ENCODE results near the gene CALM1.

The CALM1 gene

DNA sequence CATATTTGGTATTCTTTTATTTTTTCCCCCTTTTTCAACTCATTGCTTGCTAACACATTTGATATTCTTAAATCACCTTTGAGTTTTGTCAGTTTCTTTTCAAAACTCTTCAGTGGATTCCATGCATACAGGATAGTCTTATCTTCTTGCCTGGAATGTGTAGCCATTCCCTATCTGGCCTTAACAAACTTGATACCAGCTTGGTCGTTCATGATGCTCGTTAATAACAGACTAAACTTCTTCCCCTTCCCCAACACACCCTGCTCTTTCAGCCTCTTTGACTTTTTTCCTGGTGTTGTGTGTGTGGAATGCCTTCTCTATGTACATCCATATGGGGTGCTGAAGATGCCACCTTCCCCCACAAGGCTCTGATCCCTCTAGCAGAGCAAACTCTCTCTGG is 17.7 kb upstream of the CALM1 start:
- no peak for ATAC-seq
- TF ChIP-seq SNAI2 (CRISPR knock-in tag; IDR thresholded peaks at IDR 0.05) (no peak), ZNF565 (CRISPR knock-in tag; conservative IDR thresholded peaks at IDR 0.05; ENCODE audit: low read depth) (no peak), TOX (CRISPR knock-in tag; IDR thresholded peaks at IDR 0.05; ENCODE audit: borderline replicate concordance) (no peak), ZC3H10 (CRISPR knock-in tag; IDR thresholded peaks at IDR 0.05) (no peak), ZFP30 (CRISPR knock-in tag; IDR thresholded peaks at IDR 0.05) (no peak), BACH2 (CRISPR knock-in tag; IDR thresholded peaks at IDR 0.05; ENCODE audit: borderline replicate concordance) (no peak), PPARA (CRISPR knock-in tag; IDR thresholded peaks at IDR 0.05; ENCODE audit: borderline replicate concordance) (no peak), CSDC2 (CRISPR knock-in tag; IDR thresholded peaks at IDR 0.05) (no peak), ZNF70 (CRISPR knock-in tag; IDR thresholded peaks at IDR 0.05) (no peak), ISL1 (CRISPR knock-in tag; IDR thresholded peaks at IDR 0.05) (no peak), RARB (CRISPR knock-in tag; IDR thresholded peaks at IDR 0.05) (no peak), ARNTL (CRISPR knock-in tag; IDR thresholded peaks at IDR 0.05; ENCODE audit: borderline replicate concordance, low read depth) (no peak), ZFP3 (CRISPR knock-in tag; IDR thresholded peaks at IDR 0.05) (no peak), GLIS3 (CRISPR knock-in tag; IDR thresholded peaks at IDR 0.05) (no peak), ESRRG (CRISPR knock-in tag; IDR thresholded peaks at IDR 0.05) (no peak), OSR1 (CRISPR knock-in tag; IDR thresholded peaks at IDR 0.05) (no peak)
- TF ChIP-seq, protein P1, sequence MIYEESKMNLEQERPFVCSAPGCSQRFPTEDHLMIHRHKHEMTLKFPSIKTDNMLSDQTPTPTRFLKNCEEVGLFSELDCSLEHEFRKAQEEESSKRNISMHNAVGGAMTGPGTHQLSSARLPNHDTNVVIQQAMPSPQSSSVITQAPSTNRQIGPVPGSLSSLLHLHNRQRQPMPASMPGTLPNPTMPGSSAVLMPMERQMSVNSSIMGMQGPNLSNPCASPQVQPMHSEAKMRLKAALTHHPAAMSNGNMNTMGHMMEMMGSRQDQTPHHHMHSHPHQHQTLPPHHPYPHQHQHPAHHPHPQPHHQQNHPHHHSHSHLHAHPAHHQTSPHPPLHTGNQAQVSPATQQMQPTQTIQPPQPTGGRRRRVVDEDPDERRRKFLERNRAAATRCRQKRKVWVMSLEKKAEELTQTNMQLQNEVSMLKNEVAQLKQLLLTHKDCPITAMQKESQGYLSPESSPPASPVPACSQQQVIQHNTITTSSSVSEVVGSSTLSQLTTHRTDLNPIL (CRISPR knock-in tag; IDR thresholded peaks at IDR 0.05; ENCODE audit: low read depth): no peak
- TF ChIP-seq, protein P2, sequence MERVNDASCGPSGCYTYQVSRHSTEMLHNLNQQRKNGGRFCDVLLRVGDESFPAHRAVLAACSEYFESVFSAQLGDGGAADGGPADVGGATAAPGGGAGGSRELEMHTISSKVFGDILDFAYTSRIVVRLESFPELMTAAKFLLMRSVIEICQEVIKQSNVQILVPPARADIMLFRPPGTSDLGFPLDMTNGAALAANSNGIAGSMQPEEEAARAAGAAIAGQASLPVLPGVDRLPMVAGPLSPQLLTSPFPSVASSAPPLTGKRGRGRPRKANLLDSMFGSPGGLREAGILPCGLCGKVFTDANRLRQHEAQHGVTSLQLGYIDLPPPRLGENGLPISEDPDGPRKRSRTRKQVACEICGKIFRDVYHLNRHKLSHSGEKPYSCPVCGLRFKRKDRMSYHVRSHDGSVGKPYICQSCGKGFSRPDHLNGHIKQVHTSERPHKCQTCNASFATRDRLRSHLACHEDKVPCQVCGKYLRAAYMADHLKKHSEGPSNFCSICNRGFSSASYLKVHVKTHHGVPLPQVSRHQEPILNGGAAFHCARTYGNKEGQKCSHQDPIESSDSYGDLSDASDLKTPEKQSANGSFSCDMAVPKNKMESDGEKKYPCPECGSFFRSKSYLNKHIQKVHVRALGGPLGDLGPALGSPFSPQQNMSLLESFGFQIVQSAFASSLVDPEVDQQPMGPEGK (CRISPR knock-in tag; IDR thresholded peaks at IDR 0.05; ENCODE audit: borderline replicate concordance): no peak
- TF ChIP-seq, protein P3, sequence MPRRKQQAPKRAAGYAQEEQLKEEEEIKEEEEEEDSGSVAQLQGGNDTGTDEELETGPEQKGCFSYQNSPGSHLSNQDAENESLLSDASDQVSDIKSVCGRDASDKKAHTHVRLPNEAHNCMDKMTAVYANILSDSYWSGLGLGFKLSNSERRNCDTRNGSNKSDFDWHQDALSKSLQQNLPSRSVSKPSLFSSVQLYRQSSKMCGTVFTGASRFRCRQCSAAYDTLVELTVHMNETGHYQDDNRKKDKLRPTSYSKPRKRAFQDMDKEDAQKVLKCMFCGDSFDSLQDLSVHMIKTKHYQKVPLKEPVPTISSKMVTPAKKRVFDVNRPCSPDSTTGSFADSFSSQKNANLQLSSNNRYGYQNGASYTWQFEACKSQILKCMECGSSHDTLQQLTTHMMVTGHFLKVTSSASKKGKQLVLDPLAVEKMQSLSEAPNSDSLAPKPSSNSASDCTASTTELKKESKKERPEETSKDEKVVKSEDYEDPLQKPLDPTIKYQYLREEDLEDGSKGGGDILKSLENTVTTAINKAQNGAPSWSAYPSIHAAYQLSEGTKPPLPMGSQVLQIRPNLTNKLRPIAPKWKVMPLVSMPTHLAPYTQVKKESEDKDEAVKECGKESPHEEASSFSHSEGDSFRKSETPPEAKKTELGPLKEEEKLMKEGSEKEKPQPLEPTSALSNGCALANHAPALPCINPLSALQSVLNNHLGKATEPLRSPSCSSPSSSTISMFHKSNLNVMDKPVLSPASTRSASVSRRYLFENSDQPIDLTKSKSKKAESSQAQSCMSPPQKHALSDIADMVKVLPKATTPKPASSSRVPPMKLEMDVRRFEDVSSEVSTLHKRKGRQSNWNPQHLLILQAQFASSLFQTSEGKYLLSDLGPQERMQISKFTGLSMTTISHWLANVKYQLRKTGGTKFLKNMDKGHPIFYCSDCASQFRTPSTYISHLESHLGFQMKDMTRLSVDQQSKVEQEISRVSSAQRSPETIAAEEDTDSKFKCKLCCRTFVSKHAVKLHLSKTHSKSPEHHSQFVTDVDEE (CRISPR knock-in tag; IDR thresholded peaks at IDR 0.05): no peak
- TF ChIP-seq, protein P4, sequence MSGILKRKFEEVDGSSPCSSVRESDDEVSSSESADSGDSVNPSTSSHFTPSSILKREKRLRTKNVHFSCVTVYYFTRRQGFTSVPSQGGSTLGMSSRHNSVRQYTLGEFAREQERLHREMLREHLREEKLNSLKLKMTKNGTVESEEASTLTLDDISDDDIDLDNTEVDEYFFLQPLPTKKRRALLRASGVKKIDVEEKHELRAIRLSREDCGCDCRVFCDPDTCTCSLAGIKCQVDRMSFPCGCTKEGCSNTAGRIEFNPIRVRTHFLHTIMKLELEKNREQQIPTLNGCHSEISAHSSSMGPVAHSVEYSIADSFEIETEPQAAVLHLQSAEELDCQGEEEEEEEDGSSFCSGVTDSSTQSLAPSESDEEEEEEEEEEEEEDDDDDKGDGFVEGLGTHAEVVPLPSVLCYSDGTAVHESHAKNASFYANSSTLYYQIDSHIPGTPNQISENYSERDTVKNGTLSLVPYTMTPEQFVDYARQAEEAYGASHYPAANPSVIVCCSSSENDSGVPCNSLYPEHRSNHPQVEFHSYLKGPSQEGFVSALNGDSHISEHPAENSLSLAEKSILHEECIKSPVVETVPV (CRISPR knock-in tag; IDR thresholded peaks at IDR 0.05): no peak

DNA sequence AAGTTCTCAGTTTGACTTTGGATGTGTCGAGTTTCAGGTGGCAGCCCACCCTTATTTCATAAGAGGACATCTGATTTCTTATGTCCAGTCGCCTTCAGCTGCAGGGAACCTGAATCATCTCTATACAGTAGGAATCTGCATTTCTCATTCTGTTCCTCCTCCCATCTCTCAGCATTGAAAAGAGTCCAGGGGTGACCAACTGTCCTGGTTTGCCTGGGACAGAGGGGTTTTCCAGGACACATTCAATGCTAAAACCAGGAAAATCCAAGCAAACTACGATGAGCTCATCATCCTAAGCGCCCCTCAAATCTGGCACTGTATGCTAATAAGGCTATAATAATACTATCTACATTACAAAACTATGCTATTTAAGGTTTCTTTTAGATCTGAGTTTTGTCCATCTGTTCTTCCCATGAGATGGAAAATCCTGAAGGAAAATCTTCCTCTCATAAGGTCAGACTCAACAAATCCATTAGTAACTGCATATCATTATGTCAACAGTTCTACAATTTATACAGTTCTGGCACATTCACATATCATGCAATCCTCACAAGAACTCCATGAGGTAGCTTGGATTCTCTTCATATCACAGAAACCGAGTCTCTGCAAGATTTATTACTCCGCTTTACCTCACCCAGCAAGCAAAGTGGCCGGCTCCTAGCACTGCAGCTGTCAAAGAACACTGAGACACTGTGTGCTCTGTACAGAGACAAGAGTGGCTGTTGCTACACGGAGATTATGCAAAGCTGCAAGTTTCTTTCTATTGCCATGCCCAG is 15.6 kb upstream of the CALM1 start:
- no peak for ATAC-seq
- no peak for TF ChIP-seq ZNF8 (CRISPR knock-in tag; IDR thresholded peaks at IDR 0.05)
- no peak for TF ChIP-seq ARNTL (CRISPR knock-in tag; IDR thresholded peaks at IDR 0.05; ENCODE audit: borderline replicate concordance, low read depth)
- no peak for TF ChIP-seq TOX (CRISPR knock-in tag; IDR thresholded peaks at IDR 0.05; ENCODE audit: borderline replicate concordance)
- TF ChIP-seq PPARA (CRISPR knock-in tag; IDR thresholded peaks at IDR 0.05; ENCODE audit: borderline replicate concordance): no peak
- TF ChIP-seq TCF4 (CRISPR knock-in tag; IDR thresholded peaks at IDR 0.05; ENCODE audit: borderline replicate concordance): no peak
- TF ChIP-seq ESRRG (CRISPR knock-in tag; IDR thresholded peaks at IDR 0.05): no peak
- TF ChIP-seq SNAI2 (CRISPR knock-in tag; IDR thresholded peaks at IDR 0.05): no peak
- TF ChIP-seq CSDC2 (CRISPR knock-in tag; IDR thresholded peaks at IDR 0.05): no peak
- TF ChIP-seq, protein P3 (CRISPR knock-in tag; IDR thresholded peaks at IDR 0.05): no peak
- no peak for TF ChIP-seq ZFP3 (CRISPR knock-in tag; IDR thresholded peaks at IDR 0.05)
- TF ChIP-seq, protein P2 (CRISPR knock-in tag; IDR thresholded peaks at IDR 0.05; ENCODE audit: borderline replicate concordance): no peak
- TF ChIP-seq, protein P4 (CRISPR knock-in tag; IDR thresholded peaks at IDR 0.05): no peak
- TF ChIP-seq GLIS3 (CRISPR knock-in tag; IDR thresholded peaks at IDR 0.05): no peak
- no peak for TF ChIP-seq BACH2 (CRISPR knock-in tag; IDR thresholded peaks at IDR 0.05; ENCODE audit: borderline replicate concordance)
- no peak for TF ChIP-seq OSR1 (CRISPR knock-in tag; IDR thresholded peaks at IDR 0.05)
- TF ChIP-seq ZC3H10 (CRISPR knock-in tag; IDR thresholded peaks at IDR 0.05): no peak
- TF ChIP-seq ZNF565 (CRISPR knock-in tag; conservative IDR thresholded peaks at IDR 0.05; ENCODE audit: low read depth): no peak
